ENCODE measurements around the gene DNAH1.

The DNAH1 gene

GRCh38 chr3:52326976-52327375, 10.9 kb downstream of the DNAH1 start:
- Histone ChIP-seq H3K4me2 (ENCODE audit: low read depth, low read length) (no peak overlapping the region), H3K79me2 (ENCODE audit: low read length) (no peaks in the 10 kb centered on the region), H3K9ac (ENCODE audit: low read length) (no peak overlapping the region), H3K4me1 (ENCODE audit: low read length) (no peaks in the 10 kb centered on the region), H4K20me1 (ENCODE audit: insufficient read depth, low read length) (no peaks in the 10 kb centered on the region), H3K4me3 (ENCODE audit: low read length) (no peak overlapping the region), H3K36me3 (replicated peaks; ENCODE audit: insufficient read depth, low read length) (no peaks in the 10 kb centered on the region), H3K9me2 (replicated peaks; ENCODE audit: insufficient read depth, low read length) (no peaks in the 10 kb centered on the region), H2AFZ (ENCODE audit: low read length) (no peak overlapping the region), H3K9me3 (replicated peaks; ENCODE audit: insufficient read depth, low read length) (no peaks in the 10 kb centered on the region), H3K27me3 (replicated peaks; ENCODE audit: insufficient read depth, low read length) (no peaks in the 10 kb centered on the region), H3F3A (ENCODE audit: insufficient read depth, low read length) (no peaks in the 10 kb centered on the region), H3K27ac (ENCODE audit: low read length) (no peak overlapping the region)
- no peak for DNase-seq
- TF ChIP-seq CTCF (IDR thresholded peaks at IDR 0.05; ENCODE audit: low read length) (no peak), EZH2 (optimal IDR thresholded peaks at IDR 0.05; ENCODE audit: low read depth, low read length) (no peak), EZH2phosphoT487 (IDR thresholded peaks at IDR 0.05; ENCODE audit: low read length) (no peak)

GRCh38 chr3:52327486-52328290, 11.6 kb downstream of the DNAH1 start:
- H3K4me2 ChIP-seq (ENCODE audit: low read depth, low read length) = no peak overlapping the region
- DNase-seq = no peak
- no peaks in the 10 kb centered on the region for H3K9me3 ChIP-seq (replicated peaks; ENCODE audit: insufficient read depth, low read length)
- H4K20me1 ChIP-seq (ENCODE audit: insufficient read depth, low read length) = no peaks in the 10 kb centered on the region
- H3K27me3 ChIP-seq (replicated peaks; ENCODE audit: insufficient read depth, low read length) = no peaks in the 10 kb centered on the region
- no peaks in the 10 kb centered on the region for H3F3A ChIP-seq (ENCODE audit: insufficient read depth, low read length)
- H3K79me2 ChIP-seq (ENCODE audit: low read length) = no peaks in the 10 kb centered on the region
- no peaks in the 10 kb centered on the region for H3K9me2 ChIP-seq (replicated peaks; ENCODE audit: insufficient read depth, low read length)
- no peak overlapping the region for H3K27ac ChIP-seq (ENCODE audit: low read length)
- TF ChIP-seq CTCF (IDR thresholded peaks at IDR 0.05; ENCODE audit: low read length) (no peak), EZH2 (optimal IDR thresholded peaks at IDR 0.05; ENCODE audit: low read depth, low read length) (no peak), EZH2phosphoT487 (IDR thresholded peaks at IDR 0.05; ENCODE audit: low read length) (no peak)
- H3K36me3 ChIP-seq (replicated peaks; ENCODE audit: insufficient read depth, low read length) = no peaks in the 10 kb centered on the region
- H2AFZ ChIP-seq (ENCODE audit: low read length) = no peak overlapping the region
- no peak overlapping the region for H3K9ac ChIP-seq (ENCODE audit: low read length)
- H3K4me1 ChIP-seq (ENCODE audit: low read length) = no peaks in the 10 kb centered on the region
- no peak overlapping the region for H3K4me3 ChIP-seq (ENCODE audit: low read length)

- Histone ChIP-seq H3F3A (ENCODE audit: insufficient read depth, low read length) (no peaks in the 10 kb centered on the region), H3K9ac (ENCODE audit: low read length) (no peak overlapping the region), H4K20me1 (ENCODE audit: insufficient read depth, low read length) (no peaks in the 10 kb centered on the region), H3K79me2 (ENCODE audit: low read length) (no peaks in the 10 kb centered on the region), H3K4me2 (ENCODE audit: low read depth, low read length) (no peak overlapping the region), H3K4me3 (ENCODE audit: low read length) (no peak overlapping the region), H3K9me3 (replicated peaks; ENCODE audit: insufficient read depth, low read length) (no peaks in the 10 kb centered on the region), H3K4me1 (ENCODE audit: low read length) (no peaks in the 10 kb centered on the region), H3K27me3 (replicated peaks; ENCODE audit: insufficient read depth, low read length) (no peaks in the 10 kb centered on the region), H2AFZ (ENCODE audit: low read length) (no peak overlapping the region), H3K27ac (ENCODE audit: low read length) (no peak overlapping the region), H3K36me3 (replicated peaks; ENCODE audit: insufficient read depth, low read length) (no peaks in the 10 kb centered on the region), H3K9me2 (replicated peaks; ENCODE audit: insufficient read depth, low read length) (no peaks in the 10 kb centered on the region)
- DNase-seq = no peak
- no peak for TF ChIP-seq EZH2phosphoT487 (IDR thresholded peaks at IDR 0.05; ENCODE audit: low read length)
- no peak for TF ChIP-seq EZH2 (optimal IDR thresholded peaks at IDR 0.05; ENCODE audit: low read depth, low read length)
- TF ChIP-seq CTCF (IDR thresholded peaks at IDR 0.05; ENCODE audit: low read length) = no peak
These were observed 12.5 kb downstream of the DNAH1 start for GRCh38 chr3:52328536-52329080.
